HG02885 (cell line): ENCODE results near the gene CENPF.
"Not testable (repeated sequence)": the region's sequence is repeated elsewhere in the genome, so short reads cannot be mapped to it uniquely, and the experiment has no call there.

ENCODE experiments used
- ATAC-seq: cut with Tn5 transposase; IDR thresholded peaks from one replicate; pipeline ENCODE4 v1.9.1; 2021; ENCODE audit warnings: mild to moderate bottlenecking; ENCODE audit not compliant: unreplicated experiment, poor library complexity

Gene CENPF

GRCh38 chr1:214657299-214657698 is 54.3 kb downstream of the CENPF start:
- ATAC-seq = no peak

- ATAC-seq = no peak
These were observed 55.2 kb downstream of the CENPF start for GRCh38 chr1:214658175-214658574.

- ATAC-seq = no peak
These were observed 55.8 kb downstream of the CENPF start for GRCh38 chr1:214658785-214659184.

- no peak for ATAC-seq
These were observed 57.2 kb downstream of the CENPF start for GRCh38 chr1:214660190-214660589.

- ATAC-seq = no peak
These were observed 57.9 kb downstream of the CENPF start for GRCh38 chr1:214660900-214661299.

GRCh38 chr1:214662223-214662785 is 59.3 kb downstream of the CENPF start:
- no peak for ATAC-seq

- ATAC-seq = no peak
These were observed 61.8 kb downstream of the CENPF start for GRCh38 chr1:214664651-214665433.

- no peak for ATAC-seq
These were observed 62.7 kb downstream of the CENPF start for GRCh38 chr1:214665606-214666110.

GRCh38 chr1:214666674-214667073 is 63.7 kb downstream of the CENPF start:
- no peak for ATAC-seq

- no peak for ATAC-seq
These were observed 67.1 kb downstream of the CENPF start for GRCh38 chr1:214670098-214670497.

GRCh38 chr1:214673029-214673428 is 70.0 kb downstream of the CENPF start:
- not testable (repeated sequence) for ATAC-seq

GRCh38 chr1:214673576-214673975 is 70.6 kb downstream of the CENPF start:
- no peak for ATAC-seq

- not testable (repeated sequence) for ATAC-seq
These were observed 72.5 kb downstream of the CENPF start for GRCh38 chr1:214675524-214675923.

- ATAC-seq = no peak
These were observed 73.8 kb downstream of the CENPF start for GRCh38 chr1:214676747-214677146.

GRCh38 chr1:214677945-214678344 is 75.0 kb downstream of the CENPF start:
- ATAC-seq = no peak

- ATAC-seq = no peak
These were observed 75.4 kb downstream of the CENPF start for GRCh38 chr1:214678386-214678785.

GRCh38 chr1:214683621-214684020 is 80.6 kb downstream of the CENPF start:
- no peak for ATAC-seq

GRCh38 chr1:214685906-214686305 is 82.9 kb downstream of the CENPF start:
- no peak for ATAC-seq

GRCh38 chr1:214686497-214686896 is 83.5 kb downstream of the CENPF start:
- ATAC-seq = no peak

- ATAC-seq = no peak
These were observed 85.9 kb downstream of the CENPF start for GRCh38 chr1:214688891-214689290.

- ATAC-seq = no peak
These were observed 91.8 kb downstream of the CENPF start for GRCh38 chr1:214694769-214695168.

GRCh38 chr1:214698559-214698958 is 95.6 kb downstream of the CENPF start:
- no peak for ATAC-seq
